Stimulated activated memory B cell treated with anti-CD40 and anti-IgM and Interleukin-4, amounts not matched to agents 10 μg/mL and 1 μg/mL and 100 μg/mL, for 72 hours (primary cell): ENCODE measurements around the gene UPF3A.
"Not testable (repeated sequence)": the region's sequence is repeated elsewhere in the genome, so short reads cannot be mapped to it uniquely, and the experiment has no call there.

ENCODE experiments used
- ATAC-seq: fragments of 150-1000 bp; cut with Tn5 transposase; 2 replicates; pipeline ENCODE4 v1.10.0; 2021
- H3K27ac Mint-ChIP-seq: one replicate; pipeline ENCODE4 v1.8.0; 2022; ENCODE audit warnings: mild to moderate bottlenecking, mixed read lengths
- H3K27me3 Mint-ChIP-seq: one replicate; pipeline ENCODE4 v1.8.0; 2022; ENCODE audit warnings: mixed read lengths
- H3K36me3 Mint-ChIP-seq: one replicate; pipeline ENCODE4 v1.8.0; 2022; ENCODE audit warnings: mixed read lengths
- H3K4me1 Mint-ChIP-seq: one replicate; pipeline ENCODE4 v1.8.0; 2022; ENCODE audit warnings: mixed read lengths
- H3K4me3 Mint-ChIP-seq: one replicate; pipeline ENCODE4 v1.8.0; 2022; ENCODE audit warnings: mild to moderate bottlenecking, moderate library complexity, mixed read lengths
- H3K9me3 Mint-ChIP-seq: one replicate; pipeline ENCODE4 v1.8.0; 2022; ENCODE audit warnings: mixed read lengths

UPF3A gene, protein sequence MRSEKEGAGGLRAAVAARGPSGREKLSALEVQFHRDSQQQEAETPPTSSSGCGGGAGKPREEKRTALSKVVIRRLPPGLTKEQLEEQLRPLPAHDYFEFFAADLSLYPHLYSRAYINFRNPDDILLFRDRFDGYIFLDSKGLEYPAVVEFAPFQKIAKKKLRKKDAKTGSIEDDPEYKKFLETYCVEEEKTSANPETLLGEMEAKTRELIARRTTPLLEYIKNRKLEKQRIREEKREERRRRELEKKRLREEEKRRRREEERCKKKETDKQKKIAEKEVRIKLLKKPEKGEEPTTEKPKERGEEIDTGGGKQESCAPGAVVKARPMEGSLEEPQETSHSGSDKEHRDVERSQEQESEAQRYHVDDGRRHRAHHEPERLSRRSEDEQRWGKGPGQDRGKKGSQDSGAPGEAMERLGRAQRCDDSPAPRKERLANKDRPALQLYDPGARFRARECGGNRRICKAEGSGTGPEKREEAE

GRCh38 chr13:114281351-114282040, at the start of gene UPF3A:
Gene UPF3A (plus strand): TSS chr13:114281601. CDS start chr13:114281640, 39 bp downstream.
- H3K27me3 Mint-ChIP-seq, result no peaks in the 10 kb centered on the region
- H3K36me3 Mint-ChIP-seq, result peaks cover 25% of the 10 kb centered on the region
- peak within 1 kb of the TSS; percentile 99 for H3K27ac Mint-ChIP-seq
- H3K9me3 Mint-ChIP-seq, result no peaks in the 10 kb centered on the region
- H3K4me1 Mint-ChIP-seq, result peaks cover 35% of the 10 kb centered on the region
- peak within 1 kb of the TSS; percentile 95 for H3K4me3 Mint-ChIP-seq
- ATAC-seq, result peak; percentile 91

GRCh38 chr13:114231886-114232285, 49.5 kb upstream of the UPF3A start:
- Mint-ChIP-seq H3K27ac (no peak overlapping the region), H3K27me3 (peaks cover 26% of the 10 kb centered on the region), H3K4me3 (no peak overlapping the region)

DNA sequence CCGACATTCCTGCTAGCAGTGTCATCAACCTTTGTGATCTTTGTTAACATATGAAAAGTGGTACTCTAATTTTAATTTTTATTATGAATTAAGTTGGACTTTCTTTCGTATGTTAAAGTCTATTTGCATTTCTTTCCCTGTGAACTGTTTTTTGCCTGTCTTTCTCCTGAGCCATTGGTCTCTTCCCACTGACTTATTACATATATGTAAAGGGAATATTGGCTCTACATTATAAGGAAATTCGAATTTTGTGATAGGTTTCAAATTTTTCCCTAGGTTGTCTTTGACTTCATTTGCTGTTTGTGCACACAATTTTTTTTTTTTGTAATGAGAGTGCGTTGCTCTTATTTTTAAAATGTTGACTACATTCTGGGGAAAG, 47.1 kb upstream of the UPF3A start:
- Mint-ChIP-seq H3K4me1 (peaks cover 22% of the 10 kb centered on the region), H3K9me3 (no peaks in the 10 kb centered on the region), H3K4me3 (peak overlapping the region; percentile 89), H3K36me3 (peaks cover 17% of the 10 kb centered on the region), H3K27ac (peak overlapping the region; percentile 89), H3K27me3 (peaks cover 14% of the 10 kb centered on the region)
- ATAC-seq, result no peak

More at GRCh38 chr13:114231886-114232285, 49.5 kb upstream of the UPF3A start:
- Mint-ChIP-seq H3K9me3 (no peaks in the 10 kb centered on the region), H3K4me1 (peaks cover 23% of the 10 kb centered on the region), H3K36me3 (no peaks in the 10 kb centered on the region)
- ATAC-seq, result no peak

- Mint-ChIP-seq H3K27me3 (peaks cover 12% of the 10 kb centered on the region), H3K9me3 (no peaks in the 10 kb centered on the region), H3K4me3 (peak within 1 kb of the TSS; percentile 89), H3K27ac (peak within 1 kb of the TSS; percentile 89), H3K36me3 (peaks cover 22% of the 10 kb centered on the region), H3K4me1 (peaks cover 22% of the 10 kb centered on the region)
- peak; percentile 96 for ATAC-seq
These were observed 46.6 kb upstream of the UPF3A start, which contains the start of gene CDC16 for GRCh38 chr13:114234645-114235421. Gene CDC16 (plus strand): TSS chr13:114234897. CDS start chr13:114235085, 188 bp downstream.

DNA sequence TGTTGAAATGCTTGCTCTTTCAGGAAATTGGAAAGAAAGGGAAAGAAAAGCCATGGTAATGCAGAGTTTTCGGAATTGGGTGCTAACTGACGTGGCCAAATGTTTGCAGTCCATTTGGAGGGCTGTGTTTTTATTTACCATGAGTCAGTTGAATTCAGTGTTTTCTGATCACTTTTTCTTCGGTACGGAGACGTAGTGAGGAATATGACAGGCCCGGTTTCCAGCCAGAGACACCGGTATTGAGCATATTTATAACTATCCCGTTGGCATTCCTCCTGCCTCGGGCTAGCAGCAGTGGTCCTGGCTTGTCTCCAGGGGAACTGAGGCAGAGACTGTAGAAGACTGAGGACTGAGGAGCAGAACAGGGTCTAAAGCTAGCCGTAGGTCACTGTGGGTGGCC, 45.7 kb upstream of the UPF3A start:
- Mint-ChIP-seq H3K27ac (peak overlapping the region; percentile 89), H3K4me1 (peaks cover 22% of the 10 kb centered on the region), H3K27me3 (peaks cover 3% of the 10 kb centered on the region), H3K4me3 (peak overlapping the region; percentile 89), H3K9me3 (no peaks in the 10 kb centered on the region), H3K36me3 (peaks cover 23% of the 10 kb centered on the region)
- ATAC-seq, result no peak

- ATAC-seq, result no peak
- Mint-ChIP-seq H3K27ac (no peak overlapping the region), H3K27me3 (no peaks in the 10 kb centered on the region), H3K36me3 (peaks cover 23% of the 10 kb centered on the region), H3K9me3 (no peaks in the 10 kb centered on the region), H3K4me1 (peaks cover 22% of the 10 kb centered on the region), H3K4me3 (peak overlapping the region; percentile 89)
These were observed 45.2 kb upstream of the UPF3A start for GRCh38 chr13:114236227-114236626.

DNA sequence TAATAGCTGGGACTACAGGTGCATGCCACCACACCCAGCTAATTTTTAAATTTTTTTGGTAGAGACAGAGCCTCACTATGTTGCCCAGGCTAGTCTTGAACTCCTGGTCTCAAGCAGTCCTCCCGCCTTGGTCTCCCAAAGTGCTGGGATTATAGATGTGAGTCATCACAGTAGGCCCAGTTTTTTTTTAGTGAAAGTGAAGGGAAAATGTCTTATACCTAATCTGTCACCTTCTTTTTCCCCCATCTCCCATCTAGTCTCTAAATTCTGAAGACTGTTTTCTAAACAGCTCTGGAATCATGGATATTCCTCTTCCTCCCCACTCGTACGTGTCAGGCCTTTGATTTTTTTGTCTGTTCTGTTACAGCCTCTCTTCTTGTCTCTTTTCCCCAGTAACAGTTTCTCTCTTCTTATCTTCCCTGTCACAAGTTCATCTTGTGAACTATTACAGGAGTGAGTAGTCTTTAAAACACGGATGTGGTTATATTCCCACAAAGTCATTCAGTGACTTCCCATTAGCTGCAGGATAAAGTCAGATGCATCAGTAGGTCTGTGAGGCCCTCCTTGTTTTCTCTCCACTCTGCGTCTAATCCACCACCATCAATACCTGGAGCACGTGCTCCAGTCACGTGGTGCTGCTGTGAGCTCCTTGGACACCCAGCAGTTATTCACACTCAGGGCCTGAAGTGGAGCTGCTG, 43.8 kb upstream of the UPF3A start:
- Mint-ChIP-seq H3K4me3 (no peak overlapping the region), H3K36me3 (peaks cover 29% of the 10 kb centered on the region), H3K4me1 (peaks cover 22% of the 10 kb centered on the region), H3K27me3 (no peaks in the 10 kb centered on the region), H3K9me3 (no peaks in the 10 kb centered on the region), H3K27ac (no peak overlapping the region)
- ATAC-seq, result no peak

DNA sequence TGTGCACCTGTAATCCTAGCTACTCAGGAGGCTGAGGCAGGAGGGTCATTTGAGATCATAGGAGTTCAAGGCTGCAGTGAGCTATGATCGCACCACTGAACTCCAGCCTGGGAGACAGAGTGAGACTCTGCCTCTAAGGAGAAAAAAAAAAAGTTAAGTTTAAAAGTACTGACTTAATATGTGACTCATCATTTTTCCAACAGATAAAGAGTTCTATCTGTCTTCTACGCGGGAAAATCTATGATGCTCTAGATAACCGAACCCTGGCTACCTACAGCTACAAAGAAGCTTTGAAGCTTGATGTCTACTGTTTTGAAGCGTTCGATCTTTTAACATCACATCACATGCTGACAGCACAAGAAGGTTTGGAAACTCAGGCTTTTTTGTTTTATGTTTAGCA, 39.5 kb upstream of the UPF3A start:
- Mint-ChIP-seq H3K27ac (no peak overlapping the region), H3K36me3 (peaks cover 54% of the 10 kb centered on the region), H3K4me3 (no peak overlapping the region), H3K4me1 (peaks cover 6% of the 10 kb centered on the region), H3K27me3 (no peaks in the 10 kb centered on the region), H3K9me3 (no peaks in the 10 kb centered on the region)
- no peak for ATAC-seq

DNA sequence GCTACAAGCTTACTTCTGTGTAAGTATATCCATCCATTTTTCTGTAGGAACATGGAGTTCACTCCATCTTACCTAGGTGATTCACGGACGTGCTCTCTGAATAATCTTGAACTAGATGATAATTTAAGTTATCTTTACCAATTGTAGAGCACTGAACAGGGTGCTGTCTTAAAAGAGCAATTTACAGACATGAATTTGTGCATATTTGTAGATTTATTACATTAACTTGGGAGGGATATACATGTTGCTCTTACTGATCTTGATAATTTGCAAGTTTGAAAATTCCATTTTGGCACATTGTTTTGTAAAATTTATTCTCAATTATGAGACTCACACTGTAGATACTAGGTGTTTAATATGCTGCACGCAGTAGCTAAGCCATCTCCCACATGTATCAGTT, 37.4 kb upstream of the UPF3A start:
- no peak overlapping the region for H3K27ac Mint-ChIP-seq
- H3K4me1 Mint-ChIP-seq, result no peaks in the 10 kb centered on the region
- ATAC-seq, result no peak
- H3K27me3 Mint-ChIP-seq, result no peaks in the 10 kb centered on the region
- peaks cover 50% of the 10 kb centered on the region for H3K36me3 Mint-ChIP-seq
- H3K4me3 Mint-ChIP-seq, result no peak overlapping the region
- H3K9me3 Mint-ChIP-seq, result no peaks in the 10 kb centered on the region

- H3K4me1 Mint-ChIP-seq, result no peaks in the 10 kb centered on the region
- no peaks in the 10 kb centered on the region for H3K27me3 Mint-ChIP-seq
- H3K9me3 Mint-ChIP-seq, result no peaks in the 10 kb centered on the region
- ATAC-seq, result no peak
- peaks cover 44% of the 10 kb centered on the region for H3K36me3 Mint-ChIP-seq
- H3K27ac Mint-ChIP-seq, result no peak overlapping the region
- H3K4me3 Mint-ChIP-seq, result no peak overlapping the region
These were observed 36.8 kb upstream of the UPF3A start for GRCh38 chr13:114244637-114245036.

- Mint-ChIP-seq H3K4me1 (no peaks in the 10 kb centered on the region), H3K27ac (no peak overlapping the region), H3K9me3 (no peaks in the 10 kb centered on the region), H3K36me3 (peaks cover 41% of the 10 kb centered on the region), H3K4me3 (no peak overlapping the region), H3K27me3 (no peaks in the 10 kb centered on the region)
- no peak for ATAC-seq
These were observed 33.4 kb upstream of the UPF3A start for GRCh38 chr13:114248011-114248410.

- Mint-ChIP-seq H3K9me3 (no peaks in the 10 kb centered on the region), H3K4me1 (no peaks in the 10 kb centered on the region), H3K36me3 (peaks cover 47% of the 10 kb centered on the region), H3K4me3 (no peak overlapping the region), H3K27me3 (no peaks in the 10 kb centered on the region), H3K27ac (no peak overlapping the region)
- no peak for ATAC-seq
These were observed 32.3 kb upstream of the UPF3A start for GRCh38 chr13:114249077-114249476.

GRCh38 chr13:114251639-114252440, 29.6 kb upstream of the UPF3A start:
- H3K4me1 Mint-ChIP-seq, H3K9me3 Mint-ChIP-seq, H3K27ac Mint-ChIP-seq, ATAC-seq, H3K27me3 Mint-ChIP-seq, H3K4me3 Mint-ChIP-seq: not testable (repeated sequence)
- peaks cover 55% of the 10 kb centered on the region for H3K36me3 Mint-ChIP-seq

GRCh38 chr13:114256547-114256946, 24.9 kb upstream of the UPF3A start:
- Mint-ChIP-seq H3K4me3 (no peak overlapping the region), H3K27ac (peak overlapping the region; percentile 2), H3K36me3 (peaks cover 58% of the 10 kb centered on the region), H3K9me3 (no peaks in the 10 kb centered on the region), H3K27me3 (no peaks in the 10 kb centered on the region), H3K4me1 (peaks cover 31% of the 10 kb centered on the region)
- no peak for ATAC-seq
